Heart right ventricle (tissue), 16 donors: Measurements from ENCODE around the gene DCAF16. TPM values are rescaled to one million over a fixed set of nuclear protein-coding genes. Genes with fewer than 3 reads are reported as not detected.

Source experiments
- ATAC-seq, 8 donors: fragments of 200-7000 bp; cut with Tn5 transposase; one replicate each; pipeline ENCODE4 v1.9.1; 2020; ENCODE audit warnings: mild to moderate bottlenecking in 8 of 8, moderate library complexity in 8 of 8, moderate number of reproducible peaks in 1 of 8
- DNase-seq, 2 donors: peaks; one replicate each; pipeline ENCODE4 v3.0.0-alpha.2; 2020
- H3K27ac ChIP-seq, 10 donors: fragments of 200-600 bp; sonication (generic) in 2 of 10; one replicate each; pipeline versions ENCODE4 v1.5.0 to v1.8.0; 2020 to 2022; ENCODE audit warnings: mild to moderate bottlenecking in 3 of 10
- H3K27me3 ChIP-seq, 7 donors: fragments of 200-600 bp; one replicate each; pipeline ENCODE4 v1.8.0; 2021 to 2022; ENCODE audit warnings: mild to moderate bottlenecking in 2 of 7
- H3K36me3 ChIP-seq, 9 donors: fragments of 200-600 bp; sonication (generic) in 1 of 9; one replicate each; pipeline versions ENCODE4 v1.5.0 to v1.8.0; 2020 to 2022; ENCODE audit warnings: mild to moderate bottlenecking in 2 of 9
- H3K4me1 ChIP-seq, 9 donors: fragments of 200-600 bp; sonication (generic) in 1 of 9; one replicate each; pipeline versions ENCODE4 v1.5.0 to v1.8.0; 2020 to 2022; ENCODE audit warnings: mild to moderate bottlenecking in 4 of 9
- H3K4me3 ChIP-seq, 10 donors: fragments of 200-600 bp; sonication (generic) in 2 of 10; one replicate each; pipeline versions ENCODE4 v1.5.0 to v1.8.0; 2020 to 2022; ENCODE audit warnings: mild to moderate bottlenecking in 7 of 10, moderate library complexity in 2 of 10
- H3K9me3 ChIP-seq, 11 donors: fragments of 200-600 bp in 10 of 11; sonication (generic) in 2 of 11; one replicate each; pipeline versions ENCODE4 v1.5.0 to v1.8.0; 2013 to 2022; ENCODE audit warnings: mild to moderate bottlenecking in 2 of 11, control low read depth in 1 of 11, moderate library complexity in 1 of 11
- CTCF ChIP-seq, 9 donors: fragments of 200-600 bp; sonication (generic) in 2 of 9; IDR thresholded peaks; one replicate each; pipeline versions ENCODE4 v1.5.0 to v1.8.0; 2021 to 2022; ENCODE audit warnings: antibody characterized with exemption in 9 of 9, mild to moderate bottlenecking in 5 of 9, moderate library complexity in 1 of 9
- WGBS, 2 donors: extraction: QIAGEN DNeasy Blood & Tissue Kit; methylation state at CpG; one replicate each; pipeline ENCODE4 v1.1.7; 2013; ENCODE audit warnings: inconsistent platforms in 1 of 2; 5-methylcytosine and 5-hydroxymethylcytosine counted together
- intact Hi-C, 10 donors: fragments of 100-400 bp; cut with DNase I; formaldehyde crosslinking; loops; one replicate each; pipeline versions ENCODE4 v1.11.1 to v1.14.2; 2022
- polyA plus RNA-seq, 2 donors: library from polyadenylated mRNA; stranded (reverse); fragments of 200-250 nt; gene quantifications; one replicate each; pipeline ENCODE4 v1.2.3, GENCODE V29; 2013
- total RNA-seq, 10 donors: library from RNA; stranded (reverse); fragmentation: NEBNext Ultra II Directional in 3 of 10; extraction: Animal tissue kit (Norgen Biotek cat#: 25700) in 3 of 10; gene quantifications; one replicate each; pipeline versions ENCODE4 v1.2.1 to v1.2.4, GENCODE V29; 2021 to 2023
- donor health status: Arrhythmogenic right ventricular cardiomyopathy.
- donor health status: ischemic (EF 13 %, LVEDD 7.1; RV severe dilation, severe dysfunction).
- donor health status: healthy with polysubstance abuse.
- donor health status: DM: no; HTN: yes; CAD: no.
- donor health status: DM: no; HTN: no; CAD: no.
- donor health status: ischemic (EF 25% LVEDD 6.9; RV normal size, moderate dysfunction).
- donor health status: ischemic (EF 25% LVEDD 5.7; RV mildly dilated, moderate dysfunction).
- donor health status: healthy.
- donor health status: DM: yes; HTN: yes; CAD: no.
- donor health status: Ischemic cardiomyopathy.
- donor health status: ischemic (EF 35%, LVEDD 5.7; RV mildly dilated, moderate dysfunction).
- donor health status: nonischemic (EF 11% LVEDD 7.7; RV severe dilation, severe dysfunction).
- donor health status: DM: yes; HTN: yes; CAD: no.
- donor health status: PGD.
- donor health status: ischemic (EF 29% LVEDD 5.4; RV normal size, mild dysfunction).
- donor health status: nonischemic (EF 23%, LVEDD 6.1; RV moderate dilation, normal function).

The DCAF16 gene
- total and polyA plus RNA-seq, 12 donors, result 5.6 to 22.0 (median 19.1) TPM

- H3K27me3 ChIP-seq, result no peaks in the 10 kb centered on the region
- intact Hi-C loops, result no loop called here
- H3K4me3 ChIP-seq, result no peak overlapping the region
- no peak for DNase-seq
- H3K36me3 ChIP-seq, result no peaks in the 10 kb centered on the region
- H3K27ac ChIP-seq, result no peak overlapping the region
- no peaks in the 10 kb centered on the region for H3K4me1 ChIP-seq
- no peak for TF ChIP-seq CTCF (IDR thresholded peaks at IDR 0.05)
- WGBS, 2 donors, result 64 to 88% methylated on average over 1 of the region's 1 CpG
- no peaks in the 10 kb centered on the region for H3K9me3 ChIP-seq
- ATAC-seq, result no peak
Observed at GRCh38 chr4:17757621-17758020, 52.9 kb downstream of the DCAF16 start.

DNA sequence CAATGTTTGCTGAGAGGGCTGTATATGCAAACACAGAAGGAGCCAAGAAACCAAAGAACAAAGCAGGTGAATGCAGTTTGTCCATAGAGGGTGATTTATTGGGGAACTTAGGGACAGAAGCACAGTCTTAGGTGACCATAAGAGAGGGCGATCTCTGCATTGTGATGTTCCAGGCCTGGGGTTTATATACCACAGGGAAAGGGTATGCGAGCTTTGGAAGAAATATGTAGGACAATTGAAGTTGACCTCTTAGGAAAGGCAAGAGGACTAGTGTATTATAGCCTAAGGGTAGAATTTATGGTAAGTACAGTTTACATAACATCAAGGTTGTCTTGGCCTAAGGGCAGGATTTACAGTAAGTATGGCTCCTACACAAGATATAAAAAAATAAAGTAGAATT, 56.9 kb downstream of the DCAF16 start:
- no peaks in the 10 kb centered on the region for H3K27me3 ChIP-seq

More for the DNA sequence above, 56.9 kb downstream of the DCAF16 start:
- Histone ChIP-seq H3K4me3 (no peak overlapping the region), H3K36me3 (no peaks in the 10 kb centered on the region), H3K27ac (no peak overlapping the region), H3K9me3 (no peaks in the 10 kb centered on the region), H3K4me1 (no peaks in the 10 kb centered on the region)
- DNase-seq (no peak), ATAC-seq (no peak)
- 95 to 97% methylated on average over 2 of the region's 2 CpGs for WGBS, 2 donors
- intact Hi-C loops, result no loop called here
- no peak for TF ChIP-seq CTCF (IDR thresholded peaks at IDR 0.05)

Other genes starting within 250 kb of the DCAF16 start
- gene LAP3, start 233.6 kb downstream of the DCAF16 start, total RNA-seq, result 100 to 1,000 TPM in 1 of 10 donors, 10 to 100 TPM in 9; 55.5 to 222 (median 65.4) TPM
- gene LAP3, start 233.6 kb downstream of the DCAF16 start, polyA plus RNA-seq, result 10 to 100 TPM; 21.9 to 58.0 TPM
- 10 to 100 TPM; 13.8 to 23.1 (median 17.4) TPM for gene MED28, start 196.1 kb downstream of the DCAF16 start, total RNA-seq
- 1 to 10 TPM; 6.3 to 7.3 TPM for gene MED28, start 196.1 kb downstream of the DCAF16 start, polyA plus RNA-seq
- gene FAM184B, start 29.1 kb downstream of the DCAF16 start, total RNA-seq, result not detected
- gene FAM184B, start 29.1 kb downstream of the DCAF16 start, polyA plus RNA-seq, result under 1 TPM; 0.01 to 0.07 TPM
- gene NCAPG, start 222 bp upstream of the DCAF16 start, total RNA-seq, result 1 to 10 TPM in 2 of 10 donors, under 1 TPM in 8; 0.08 to 3.6 (median 0.33) TPM
- gene NCAPG, start 222 bp upstream of the DCAF16 start, polyA plus RNA-seq, result under 1 TPM; 0.12 to 0.29 TPM
- 10 to 100 TPM in 2 of 10 donors, 1 to 10 TPM in 8; 4.1 to 11.1 (median 7.2) TPM for gene LCORL, start 211.0 kb upstream of the DCAF16 start, total RNA-seq
- 1 to 10 TPM; 1.7 to 1.8 TPM for gene LCORL, start 211.0 kb upstream of the DCAF16 start, polyA plus RNA-seq